CD8-positive, alpha-beta memory T cell (primary cell): ENCODE data around the gene ANKRD34C. TPM values are rescaled to one million over a fixed set of nuclear protein-coding genes. Genes with fewer than 3 reads are reported as not detected.

Experiments
- CTCF ChIA-PET: fragments of 350-600 bp; sonication (Branson Sonifier 250); formaldehyde crosslinking; loops from one replicate; lab custom pipeline; 2021; ENCODE audit warnings: antibody characterized with exemption; lab: Charles Lee
- POLR2A ChIA-PET: fragments of 350-600 bp; sonication (Branson Sonifier 250); formaldehyde crosslinking; loops from one replicate; lab custom pipeline; 2021; ENCODE audit warnings: antibody characterized with exemption; lab: Charles Lee
- DNase-seq, 5 donors: peaks; one replicate each; pipeline versions ENCODE4 v3.0.0 to v3.0.0-alpha.2; 2020 to 2022; ENCODE audit warnings: mixed read lengths in 1 of 5
- H3K27ac ChIP-seq: one replicate; pipeline ENCODE4 v1.7.0; 2013; ENCODE audit warnings: low read depth, mild to moderate bottlenecking, low read length, moderate library complexity
- H3K27me3 ChIP-seq: 2 replicates; pipeline ENCODE4 v1.7.0; 2013; ENCODE audit warnings: low read length, mild to moderate bottlenecking; ENCODE audit not compliant: insufficient read depth, poor library complexity, severe bottlenecking
- H3K36me3 ChIP-seq: 2 replicates; pipeline ENCODE4 v1.7.0; 2013; ENCODE audit warnings: mild to moderate bottlenecking, low read length, moderate library complexity; ENCODE audit not compliant: insufficient read depth
- H3K4me1 ChIP-seq: 2 replicates; pipeline ENCODE4 v1.7.0; 2013; ENCODE audit warnings: mild to moderate bottlenecking, low read length, moderate library complexity; ENCODE audit not compliant: insufficient read depth
- H3K4me3 ChIP-seq: 2 replicates; pipeline ENCODE4 v1.7.0; 2013; ENCODE audit warnings: mild to moderate bottlenecking, low read length
- H3K9me3 ChIP-seq: 2 replicates; pipeline ENCODE4 v1.7.0; 2013; ENCODE audit warnings: mild to moderate bottlenecking, low read length
- H3K27ac Mint-ChIP-seq, 8 donors: one replicate each; pipeline ENCODE4 v1.8.0; 2020 to 2021; ENCODE audit warnings: mixed read lengths in 8 of 8, mild to moderate bottlenecking in 6 of 8, inconsistent platforms in 3 of 8, moderate library complexity in 3 of 8
- H3K27me3 Mint-ChIP-seq, 2 donors: one replicate each; pipeline ENCODE4 v1.8.0; 2020 to 2021; ENCODE audit warnings: mixed read lengths in 2 of 2, mild to moderate bottlenecking in 1 of 2, moderate library complexity in 1 of 2
- H3K36me3 Mint-ChIP-seq, 3 donors: one replicate each; pipeline ENCODE4 v1.8.0; 2020 to 2021; ENCODE audit warnings: mixed read lengths in 3 of 3, inconsistent platforms in 1 of 3, mild to moderate bottlenecking in 1 of 3
- H3K4me1 Mint-ChIP-seq, 3 donors: one replicate each; pipeline ENCODE4 v1.8.0; 2020 to 2021; ENCODE audit warnings: mixed read lengths in 3 of 3, inconsistent platforms in 1 of 3, mild to moderate bottlenecking in 1 of 3
- H3K4me3 Mint-ChIP-seq, 7 donors: one replicate each; pipeline ENCODE4 v1.8.0; 2020 to 2021; ENCODE audit warnings: mixed read lengths in 7 of 7, mild to moderate bottlenecking in 6 of 7, moderate library complexity in 4 of 7, inconsistent platforms in 2 of 7
- H3K9me3 Mint-ChIP-seq, 5 donors: one replicate each; pipeline ENCODE4 v1.8.0; 2020 to 2022; ENCODE audit warnings: mixed read lengths in 5 of 5, mild to moderate bottlenecking in 3 of 5, moderate library complexity in 2 of 5, inconsistent platforms in 1 of 5
- polyA plus RNA-seq: library from polyadenylated mRNA; unstranded; fragments of 300-500 nt; fragmentation: Illumina TruSeq; gene quantifications from one replicate; pipeline ENCODE4 v1.2.3, GENCODE V29; 2021
- total RNA-seq, 2 experiments: library from RNA; stranded (reverse); gene quantifications; one replicate each; pipeline ENCODE4 v1.2.3, GENCODE V29; 2021

ANKRD34C gene
- not detected for total RNA-seq
- polyA plus RNA-seq, result not detected

DNA sequence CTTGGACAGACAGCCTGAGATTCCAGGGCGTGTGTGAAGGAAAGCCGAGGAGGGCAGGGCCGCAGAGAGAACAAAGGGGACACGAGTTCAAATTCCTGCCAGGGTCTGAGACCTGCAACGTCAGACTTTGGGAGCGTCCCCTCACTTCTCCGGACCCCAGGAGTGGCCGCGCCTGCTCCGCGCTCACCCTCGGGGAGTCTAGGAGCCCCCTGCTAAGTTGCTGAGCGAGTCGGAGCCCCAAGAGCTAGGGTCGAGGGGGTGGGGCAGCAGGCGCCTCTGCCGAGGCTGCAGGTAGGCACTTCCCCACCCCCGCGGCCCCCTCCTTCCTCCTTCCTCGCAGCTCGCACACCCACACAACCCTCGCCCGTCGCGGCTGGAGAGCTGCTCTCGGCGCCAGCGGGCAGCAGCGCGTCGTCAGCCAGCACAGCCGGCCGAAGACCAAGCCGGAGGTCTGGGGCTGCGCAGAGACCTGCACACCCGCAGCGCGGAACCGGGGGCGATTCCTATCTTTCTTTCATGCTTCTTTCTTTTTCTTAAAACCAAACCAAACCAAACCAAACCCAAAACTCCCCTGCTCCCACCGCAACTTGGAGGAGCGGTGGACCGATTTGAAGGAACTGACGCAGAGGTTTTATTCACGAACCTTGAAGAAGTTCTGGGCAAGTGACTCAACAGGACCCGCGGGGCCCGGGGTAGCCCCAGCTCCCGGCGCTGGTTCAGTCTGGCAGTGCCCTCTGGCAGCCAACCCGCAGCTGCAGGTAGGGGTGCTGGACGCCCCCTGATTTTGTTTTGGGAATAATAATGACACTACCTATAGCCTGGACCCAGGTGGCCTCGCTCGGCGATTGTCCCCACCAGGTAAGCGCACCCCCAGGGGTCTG, at the start of gene ANKRD34C:
ANKRD34C (plus strand) TSS at position 352 of the 881 bp plus-strand sequence. CDS start 10,563 bp downstream, outside the sequence.
- Mint-ChIP-seq H3K4me3 (peak within 1 kb of the TSS in 1 of 7 donors; percentile 25), H3K27me3 (peaks cover 42 to 90% of the 10 kb centered on the region in 2 donors), H3K36me3 (peaks cover 0 to 1% (median 0%) of the 10 kb centered on the region in 3 donors), H3K9me3 (peaks cover 4 to 11% (median 6%) of the 10 kb centered on the region in 5 donors), H3K27ac (peak within 1 kb of the TSS in 1 of 8 donors; percentile 22), H3K4me1 (no peaks in the 10 kb centered on the region)
- Histone ChIP-seq H3K27ac (no peak within 1 kb of the TSS), H3K4me1 (no peaks in the 10 kb centered on the region), H3K9me3 (no peaks in the 10 kb centered on the region), H3K27me3 (peaks cover 23% of the 10 kb centered on the region), H3K36me3 (no peaks in the 10 kb centered on the region), H3K4me3 (no peak within 1 kb of the TSS)
- CTCF ChIA-PET, result no interaction called here
- POLR2A ChIA-PET, result no interaction called here
- no peak for DNase-seq

GRCh38 chr15:79233236-79233635, 49.3 kb upstream of the ANKRD34C start:
- H3K27me3 ChIP-seq, result no peaks in the 10 kb centered on the region
- DNase-seq, result no peak
- POLR2A ChIA-PET, result no interaction called here
- CTCF ChIA-PET, result no interaction called here
- H3K9me3 ChIP-seq, result peaks cover 5% of the 10 kb centered on the region
- Mint-ChIP-seq H3K4me3 (no peak overlapping the region), H3K4me1 (no peaks in the 10 kb centered on the region), H3K9me3 (peaks cover 7 to 21% (median 19%) of the 10 kb centered on the region in 5 donors), H3K27ac (no peak overlapping the region), H3K27me3 (peaks cover 22 to 46% of the 10 kb centered on the region in 2 donors), H3K36me3 (peaks cover 0 to 7% (median 0%) of the 10 kb centered on the region in 3 donors)
- H3K36me3 ChIP-seq, result no peaks in the 10 kb centered on the region
- no peak overlapping the region for H3K27ac ChIP-seq
- no peaks in the 10 kb centered on the region for H3K4me1 ChIP-seq
- H3K4me3 ChIP-seq, result no peak overlapping the region

GRCh38 chr15:79240036-79240435, 42.5 kb upstream of the ANKRD34C start:
- Mint-ChIP-seq H3K27ac (no peak overlapping the region), H3K36me3 (no peaks in the 10 kb centered on the region), H3K27me3 (peaks cover 18 to 53% of the 10 kb centered on the region in 2 donors), H3K4me1 (no peaks in the 10 kb centered on the region), H3K4me3 (no peak overlapping the region), H3K9me3 (no peaks in the 10 kb centered on the region)
- H3K27ac ChIP-seq, result no peak overlapping the region
- H3K9me3 ChIP-seq, result no peaks in the 10 kb centered on the region
- H3K4me1 ChIP-seq, result no peaks in the 10 kb centered on the region
- no peak for DNase-seq
- no peaks in the 10 kb centered on the region for H3K36me3 ChIP-seq
- ChIA-PET CTCF (no interaction called here), POLR2A (no interaction called here)
- no peaks in the 10 kb centered on the region for H3K27me3 ChIP-seq
- no peak overlapping the region for H3K4me3 ChIP-seq

GRCh38 chr15:79243723-79244122, 38.8 kb upstream of the ANKRD34C start:
- Mint-ChIP-seq H3K36me3 (no peaks in the 10 kb centered on the region), H3K9me3 (no peaks in the 10 kb centered on the region), H3K27me3 (peaks cover 14 to 35% of the 10 kb centered on the region in 2 donors), H3K4me3 (no peak overlapping the region), H3K4me1 (no peaks in the 10 kb centered on the region), H3K27ac (no peak overlapping the region)
- no peak overlapping the region for H3K4me3 ChIP-seq
- no peak for DNase-seq
- H3K27ac ChIP-seq, result no peak overlapping the region
- H3K27me3 ChIP-seq, result no peaks in the 10 kb centered on the region
- H3K36me3 ChIP-seq, result no peaks in the 10 kb centered on the region
- no peaks in the 10 kb centered on the region for H3K4me1 ChIP-seq
- ChIA-PET CTCF (no interaction called here), POLR2A (no interaction called here)
- no peaks in the 10 kb centered on the region for H3K9me3 ChIP-seq

GRCh38 chr15:79244876-79245275, 37.6 kb upstream of the ANKRD34C start:
- Histone ChIP-seq H3K27me3 (no peaks in the 10 kb centered on the region), H3K4me1 (no peaks in the 10 kb centered on the region), H3K4me3 (no peak overlapping the region), H3K36me3 (no peaks in the 10 kb centered on the region), H3K27ac (no peak overlapping the region), H3K9me3 (no peaks in the 10 kb centered on the region)
- CTCF ChIA-PET, result no interaction called here
- H3K27me3 Mint-ChIP-seq, result peaks cover 9 to 26% of the 10 kb centered on the region in 2 donors
- H3K36me3 Mint-ChIP-seq, result no peaks in the 10 kb centered on the region
- H3K27ac Mint-ChIP-seq, result peak overlapping the region in 1 of 8 donors; percentile 25
- H3K4me3 Mint-ChIP-seq, result no peak overlapping the region
- no peaks in the 10 kb centered on the region for H3K9me3 Mint-ChIP-seq
- POLR2A ChIA-PET, result no interaction called here
- no peaks in the 10 kb centered on the region for H3K4me1 Mint-ChIP-seq
- DNase-seq, result no peak

DNA sequence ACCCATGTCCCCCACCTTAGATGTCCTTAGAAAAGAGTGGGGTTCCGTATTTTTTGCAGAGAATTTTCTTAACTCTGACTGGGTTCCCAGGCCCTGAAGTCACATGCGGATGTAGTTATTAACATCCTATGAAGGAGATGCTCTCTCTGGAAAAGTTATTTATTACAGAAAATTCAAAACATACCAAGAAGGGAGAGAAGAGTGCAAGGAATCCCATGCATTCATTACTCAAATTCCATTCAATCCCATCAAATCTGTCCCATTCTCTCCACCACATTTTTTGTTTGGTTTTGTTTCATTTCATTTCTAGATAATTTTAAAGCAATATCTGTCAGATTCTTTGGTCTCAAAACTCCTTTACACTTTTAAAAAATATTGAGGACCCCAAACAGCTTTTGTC, 34.3 kb upstream of the ANKRD34C start:
- no peak overlapping the region for H3K27ac ChIP-seq
- no peaks in the 10 kb centered on the region for H3K4me1 ChIP-seq
- no peaks in the 10 kb centered on the region for H3K9me3 Mint-ChIP-seq
- no peaks in the 10 kb centered on the region for H3K9me3 ChIP-seq
- no peaks in the 10 kb centered on the region for H3K36me3 Mint-ChIP-seq
- no peak for DNase-seq
- H3K4me3 Mint-ChIP-seq, result no peak overlapping the region
- ChIA-PET POLR2A (no interaction called here), CTCF (no interaction called here)
- no peak overlapping the region for H3K4me3 ChIP-seq
- peaks cover 7 to 12% of the 10 kb centered on the region in 2 donors for H3K27me3 Mint-ChIP-seq
- H3K36me3 ChIP-seq, result no peaks in the 10 kb centered on the region
- no peak overlapping the region for H3K27ac Mint-ChIP-seq
- no peaks in the 10 kb centered on the region for H3K27me3 ChIP-seq
- no peaks in the 10 kb centered on the region for H3K4me1 Mint-ChIP-seq

DNA sequence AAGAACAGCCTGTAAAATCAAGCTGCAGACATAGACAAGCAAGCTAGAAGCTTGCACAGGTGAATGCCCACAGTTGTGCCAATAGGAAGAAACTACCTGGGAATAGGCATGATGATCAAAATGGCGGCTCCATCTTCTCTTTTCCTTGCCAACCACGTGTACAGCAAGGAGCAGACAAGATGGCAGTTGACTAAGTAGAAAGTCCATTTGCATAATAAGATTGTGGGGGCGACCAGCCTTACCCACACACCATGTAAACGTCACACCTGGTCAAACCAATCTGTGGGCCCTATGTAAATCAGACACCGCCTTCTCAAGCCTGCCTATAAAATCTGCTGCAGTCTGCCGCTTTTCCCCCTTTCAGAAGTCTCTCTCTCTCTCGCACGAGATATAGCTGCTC, 25.1 kb upstream of the ANKRD34C start:
- Mint-ChIP-seq H3K4me3 (no peak overlapping the region), H3K9me3 (peaks cover 0 to 4% (median 0%) of the 10 kb centered on the region in 5 donors), H3K27me3 (peaks cover 14 to 54% of the 10 kb centered on the region in 2 donors), H3K4me1 (no peaks in the 10 kb centered on the region), H3K27ac (no peak overlapping the region), H3K36me3 (no peaks in the 10 kb centered on the region)
- Histone ChIP-seq H3K27me3 (no peaks in the 10 kb centered on the region), H3K27ac (no peak overlapping the region), H3K36me3 (no peaks in the 10 kb centered on the region), H3K4me1 (no peaks in the 10 kb centered on the region), H3K4me3 (no peak overlapping the region), H3K9me3 (no peaks in the 10 kb centered on the region)
- no peak for DNase-seq
- POLR2A ChIA-PET, result no interaction called here
- CTCF ChIA-PET, result no interaction called here

DNA sequence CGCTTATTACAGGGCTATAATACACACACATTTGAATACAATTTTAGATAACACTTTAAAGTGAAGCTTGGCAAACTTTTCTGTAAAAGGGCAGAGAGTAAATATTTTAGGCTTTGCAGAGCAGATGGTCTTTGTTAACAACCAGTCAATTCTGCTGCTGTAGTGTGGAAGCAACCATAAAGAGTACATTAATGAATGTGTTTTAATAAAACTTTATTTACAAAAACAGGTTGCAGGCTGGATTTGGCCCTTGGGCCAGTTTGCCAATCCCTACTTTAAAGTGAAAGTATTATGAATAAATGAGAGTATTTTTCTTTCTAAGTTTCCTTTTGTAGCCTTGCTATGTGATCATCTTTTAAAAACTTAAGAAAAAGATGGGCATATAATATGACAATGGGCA, 20.7 kb upstream of the ANKRD34C start:
- no peaks in the 10 kb centered on the region for H3K9me3 ChIP-seq
- CTCF ChIA-PET, result no interaction called here
- H3K36me3 Mint-ChIP-seq, result no peaks in the 10 kb centered on the region
- no peak for DNase-seq
- no peaks in the 10 kb centered on the region for H3K36me3 ChIP-seq
- H3K4me3 Mint-ChIP-seq, result no peak overlapping the region
- H3K27ac ChIP-seq, result no peak overlapping the region
- H3K4me3 ChIP-seq, result no peak overlapping the region
- H3K27me3 Mint-ChIP-seq, result peaks cover 8 to 37% of the 10 kb centered on the region in 2 donors
- H3K9me3 Mint-ChIP-seq, result peaks cover 0 to 2% (median 0%) of the 10 kb centered on the region in 5 donors
- no peak overlapping the region for H3K27ac Mint-ChIP-seq
- H3K4me1 ChIP-seq, result no peaks in the 10 kb centered on the region
- POLR2A ChIA-PET, result no interaction called here
- no peaks in the 10 kb centered on the region for H3K4me1 Mint-ChIP-seq
- H3K27me3 ChIP-seq, result no peaks in the 10 kb centered on the region
